OCI-LY7 (cell line): ENCODE data around the gene PLEKHG4. TPM values are rescaled to one million over a fixed set of nuclear protein-coding genes. Genes with fewer than 3 reads are reported as not detected.

Experiments
- BruUV-seq: library from RNA; stranded (reverse); fragments of 400-500 nt; replicated peaks from 2 replicates; lab custom pipeline; 2021; lab: Mats Ljungman, UMichigan
- CTCF ChIA-PET: fragments of 300-600 bp; sonication (Branson Sonifier 250); formaldehyde crosslinking; loops from one replicate; lab custom pipeline; 2022; ENCODE audit warnings: antibody characterized with exemption; ENCODE audit not compliant: unreplicated experiment; lab: Charles Lee
- POLR2A ChIA-PET: fragments of 300-600 bp; sonication (Branson Sonifier 250); formaldehyde crosslinking; loops from one replicate; lab custom pipeline; 2022; ENCODE audit warnings: antibody characterized with exemption; lab: Charles Lee
- DNase-seq: peaks from one replicate; pipeline ENCODE4 v3.0.0-alpha.2; 2015; ENCODE audit warnings: low spot score
- H2AFZ ChIP-seq: fragments of 200-600 bp; sonication (generic), shearing (Covaris generic); 2 replicates; pipeline ENCODE4 v1.6.1; 2014; ENCODE audit warnings: mild to moderate bottlenecking, antibody characterized with exemption, low read length, moderate library complexity
- H3K27ac ChIP-seq: fragments of 200-600 bp; sonication (generic); 2 replicates; pipeline ENCODE4 v1.5.1; 2014; ENCODE audit warnings: mixed run types, low read depth, mild to moderate bottlenecking, moderate library complexity, low read length, inconsistent platforms; ENCODE audit not compliant: poor library complexity, severe bottlenecking
- H3K36me3 ChIP-seq: fragments of 200-600 bp; sonication (generic); 2 replicates; pipeline ENCODE4 v1.6.1; 2014; ENCODE audit warnings: mild to moderate bottlenecking, antibody characterized with exemption, low read length, moderate library complexity, mixed read lengths; ENCODE audit not compliant: insufficient read depth
- H3K4me1 ChIP-seq: fragments of 200-600 bp; sonication (generic); 2 replicates; pipeline ENCODE4 v1.5.1; 2014; ENCODE audit warnings: mild to moderate bottlenecking, low read length; ENCODE audit not compliant: insufficient read depth, poor library complexity, severe bottlenecking
- H3K4me2 ChIP-seq: fragments of 200-600 bp; sonication (generic); 2 replicates; pipeline ENCODE4 v1.6.1; 2014; ENCODE audit warnings: mild to moderate bottlenecking, low read length
- H3K4me3 ChIP-seq: fragments of 200-600 bp; sonication (generic); 2 replicates; pipeline ENCODE4 v1.5.1; 2014; ENCODE audit warnings: mild to moderate bottlenecking, low read depth, low read length; ENCODE audit not compliant: poor library complexity, severe bottlenecking
- H3K79me2 ChIP-seq: fragments of 200-600 bp; sonication (generic); 2 replicates; pipeline ENCODE4 v1.6.1; 2016; ENCODE audit warnings: low read depth, mild to moderate bottlenecking, low read length, moderate library complexity, mixed read lengths; ENCODE audit not compliant: insufficient read depth
- H3K9me2 ChIP-seq: fragments of 200-600 bp; sonication (generic); 2 replicates; pipeline ENCODE4 v1.6.1; 2016; ENCODE audit warnings: mild to moderate bottlenecking, low read length, mixed read lengths; ENCODE audit not compliant: insufficient read depth
- H3K9me3 ChIP-seq: fragments of 200-600 bp; sonication (generic); 2 replicates; pipeline ENCODE4 v1.6.1; 2014; ENCODE audit warnings: mild to moderate bottlenecking, mixed run types, low read length, mixed read lengths
- H4K20me1 ChIP-seq: fragments of 200-600 bp; sonication (generic); 2 replicates; pipeline ENCODE4 v1.6.1; 2014; ENCODE audit warnings: mild to moderate bottlenecking, antibody characterized with exemption, low read length, moderate library complexity, mixed read lengths; ENCODE audit not compliant: insufficient read depth
- EZH2phosphoT487 ChIP-seq: fragments of 200-600 bp; sonication (generic); IDR thresholded peaks from 2 replicates; pipeline ENCODE4 v1.6.1; 2018; ENCODE audit warnings: low read depth, borderline replicate concordance, mild to moderate bottlenecking, mixed run types, antibody characterized with exemption, low read length, moderate library complexity, mixed read lengths
- intact Hi-C: fragments of 100-400 bp; cut with micrococcal nuclease; formaldehyde crosslinking; loops from one replicate; pipeline ENCODE4 v1.10.0; 2022; ENCODE audit not compliant: unreplicated experiment
- total RNA-seq, 2 experiments: library from RNA; depleted of rRNA in 1 of 2; stranded (reverse); fragments of >200 nt in 1 of 2; shearing (Covaris generic) in 1 of 2; gene quantifications; 2 replicates each; pipeline ENCODE4 v1.2.3, GENCODE V29; 2014 to 2022
- TF ChIP-seq, protein P1 (sequence below): fragments of 200-600 bp; sonication (generic); conservative IDR thresholded peaks from 2 replicates; pipeline ENCODE4 v1.5.1; 2014; ENCODE audit warnings: mild to moderate bottlenecking, antibody characterized with exemption, low read length, moderate library complexity, mixed read lengths

Gene PLEKHG4
- total RNA-seq, 2 experiments from 2014 or later, result 0.51 TPM; not detected in 1

DNA sequence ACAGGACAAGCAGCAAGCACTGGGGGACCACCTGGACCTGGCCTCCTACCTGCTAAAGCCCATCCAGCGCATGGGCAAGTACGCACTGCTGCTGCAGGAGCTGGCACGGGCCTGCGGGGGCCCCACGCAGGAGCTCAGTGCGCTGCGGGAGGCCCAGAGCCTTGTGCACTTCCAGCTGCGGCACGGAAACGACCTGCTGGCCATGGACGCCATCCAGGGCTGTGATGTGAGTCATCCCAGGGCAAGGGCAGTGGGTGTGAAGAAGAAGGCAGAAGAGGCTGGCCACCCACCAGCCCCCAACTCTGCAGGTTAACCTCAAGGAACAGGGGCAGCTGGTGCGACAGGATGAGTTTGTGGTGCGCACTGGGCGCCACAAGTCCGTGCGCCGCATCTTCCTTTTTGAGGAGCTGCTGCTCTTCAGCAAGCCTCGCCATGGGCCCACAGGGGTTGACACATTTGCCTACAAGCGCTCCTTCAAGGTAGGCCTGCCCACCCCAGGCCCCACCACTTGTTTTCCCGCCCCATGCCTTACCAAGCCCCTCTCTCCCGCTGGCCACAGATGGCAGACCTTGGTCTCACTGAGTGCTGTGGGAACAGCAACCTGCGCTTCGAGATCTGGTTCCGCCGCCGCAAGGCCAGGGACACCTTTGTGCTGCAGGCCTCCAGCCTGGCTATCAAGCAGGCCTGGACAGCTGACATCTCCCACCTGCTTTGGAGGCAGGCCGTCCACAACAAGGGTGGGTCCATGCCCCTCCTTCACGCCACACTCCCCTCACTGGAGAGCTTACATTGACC, 7.3 kb downstream of the PLEKHG4 start:
- TF ChIP-seq, protein P1, sequence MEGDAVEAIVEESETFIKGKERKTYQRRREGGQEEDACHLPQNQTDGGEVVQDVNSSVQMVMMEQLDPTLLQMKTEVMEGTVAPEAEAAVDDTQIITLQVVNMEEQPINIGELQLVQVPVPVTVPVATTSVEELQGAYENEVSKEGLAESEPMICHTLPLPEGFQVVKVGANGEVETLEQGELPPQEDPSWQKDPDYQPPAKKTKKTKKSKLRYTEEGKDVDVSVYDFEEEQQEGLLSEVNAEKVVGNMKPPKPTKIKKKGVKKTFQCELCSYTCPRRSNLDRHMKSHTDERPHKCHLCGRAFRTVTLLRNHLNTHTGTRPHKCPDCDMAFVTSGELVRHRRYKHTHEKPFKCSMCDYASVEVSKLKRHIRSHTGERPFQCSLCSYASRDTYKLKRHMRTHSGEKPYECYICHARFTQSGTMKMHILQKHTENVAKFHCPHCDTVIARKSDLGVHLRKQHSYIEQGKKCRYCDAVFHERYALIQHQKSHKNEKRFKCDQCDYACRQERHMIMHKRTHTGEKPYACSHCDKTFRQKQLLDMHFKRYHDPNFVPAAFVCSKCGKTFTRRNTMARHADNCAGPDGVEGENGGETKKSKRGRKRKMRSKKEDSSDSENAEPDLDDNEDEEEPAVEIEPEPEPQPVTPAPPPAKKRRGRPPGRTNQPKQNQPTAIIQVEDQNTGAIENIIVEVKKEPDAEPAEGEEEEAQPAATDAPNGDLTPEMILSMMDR, result no peak
- no peak for TF ChIP-seq EZH2phosphoT487
- CTCF ChIA-PET, result no interaction called here
- no TSS peak for BruUV-seq
- H4K20me1 ChIP-seq, result no peaks in the 10 kb centered on the region
- no peak overlapping the region for H3K4me3 ChIP-seq
- no peak overlapping the region for H3K4me2 ChIP-seq
- DNase-seq, result no peak
- no peaks in the 10 kb centered on the region for H3K36me3 ChIP-seq
- H3K79me2 ChIP-seq, result no peaks in the 10 kb centered on the region
- H3K9me2 ChIP-seq, result no peaks in the 10 kb centered on the region
- intact Hi-C loops, result no loop called here
- no peak overlapping the region for H2AFZ ChIP-seq
- no peaks in the 10 kb centered on the region for H3K9me3 ChIP-seq
- H3K4me1 ChIP-seq, result no peaks in the 10 kb centered on the region
- POLR2A ChIA-PET, result no interaction called here
- H3K27ac ChIP-seq, result no peak overlapping the region

DNA sequence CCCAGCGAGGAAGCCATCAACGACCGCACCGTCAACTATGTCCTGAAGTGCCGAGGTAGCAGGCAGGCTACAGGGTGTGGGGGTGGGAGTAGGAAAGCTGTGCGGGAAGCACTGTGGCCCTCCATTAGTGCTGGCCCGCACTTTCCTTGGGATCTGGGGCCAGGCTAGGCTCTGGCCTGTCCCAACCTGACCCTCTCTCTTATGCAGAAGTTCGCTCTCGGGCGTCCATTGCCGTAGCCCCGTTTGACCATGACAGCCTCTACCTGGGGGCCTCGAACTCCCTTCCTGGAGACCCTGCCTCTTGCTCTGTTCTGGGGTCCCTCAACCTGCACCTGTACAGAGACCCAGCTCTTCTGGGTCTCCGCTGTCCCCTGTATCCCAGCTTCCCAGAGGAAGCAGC, 8.6 kb downstream of the PLEKHG4 start:
- H3K9me2 ChIP-seq, result no peaks in the 10 kb centered on the region
- no peaks in the 10 kb centered on the region for H4K20me1 ChIP-seq
- no TSS peak for BruUV-seq
- H2AFZ ChIP-seq, result no peak overlapping the region
- H3K4me1 ChIP-seq, result no peaks in the 10 kb centered on the region
- H3K36me3 ChIP-seq, result no peaks in the 10 kb centered on the region
- no peaks in the 10 kb centered on the region for H3K79me2 ChIP-seq
- H3K4me3 ChIP-seq, result no peak overlapping the region
- no peaks in the 10 kb centered on the region for H3K9me3 ChIP-seq
- DNase-seq, result no peak
- H3K4me2 ChIP-seq, result no peak overlapping the region
- intact Hi-C loops, result no loop called here
- CTCF ChIA-PET, result no interaction called here
- POLR2A ChIA-PET, result no interaction called here
- TF ChIP-seq EZH2phosphoT487, result no peak
- TF ChIP-seq, protein P1, result no peak
- no peak overlapping the region for H3K27ac ChIP-seq

DNA sequence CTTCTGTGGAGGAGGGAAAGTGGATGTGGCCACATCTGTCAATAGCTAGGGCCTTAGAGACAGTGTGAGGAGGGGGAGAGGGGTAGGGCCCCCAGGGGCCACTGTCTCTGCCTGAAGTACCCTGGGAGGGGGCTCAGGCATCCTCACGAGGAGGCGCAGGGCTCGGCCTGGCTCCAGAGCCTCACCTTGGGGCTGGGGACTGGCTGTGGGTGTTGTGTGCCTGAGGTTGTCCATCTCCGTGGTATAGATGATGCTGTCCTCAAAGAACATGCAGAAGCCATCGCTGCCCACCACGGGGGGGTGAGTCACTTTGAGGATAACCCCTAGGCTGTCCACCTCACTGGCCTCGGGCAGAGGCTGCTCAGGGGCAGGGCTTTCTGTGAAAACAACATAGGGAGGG, 12.1 kb downstream of the PLEKHG4 start:
- ChIA-PET POLR2A (no interaction called here), CTCF (no interaction called here)
- no peaks in the 10 kb centered on the region for H3K79me2 ChIP-seq
- no peak for DNase-seq
- no peaks in the 10 kb centered on the region for H4K20me1 ChIP-seq
- no peaks in the 10 kb centered on the region for H3K4me1 ChIP-seq
- no peak overlapping the region for H3K4me2 ChIP-seq
- BruUV-seq, result no TSS peak
- no peaks in the 10 kb centered on the region for H3K36me3 ChIP-seq
- H3K4me3 ChIP-seq, result no peak overlapping the region
- no peak overlapping the region for H3K27ac ChIP-seq
- no peaks in the 10 kb centered on the region for H3K9me3 ChIP-seq
- intact Hi-C loops, result no loop called here
- H2AFZ ChIP-seq, result no peak overlapping the region
- H3K9me2 ChIP-seq, result no peaks in the 10 kb centered on the region
- no peak for TF ChIP-seq EZH2phosphoT487
- TF ChIP-seq, protein P1, result no peak
